GM21723 (cell line): ENCODE results near the gene ZNF835.
"Not testable (repeated sequence)": the region's sequence is repeated elsewhere in the genome, so short reads cannot be mapped to it uniquely, and the experiment has no call there.

Experiments used
- ATAC-seq: cut with Tn5 transposase; IDR thresholded peaks from one replicate; pipeline ENCODE4 v1.9.1; 2021; ENCODE audit warnings: mild to moderate bottlenecking, moderate library complexity; ENCODE audit not compliant: unreplicated experiment

ZNF835 gene

DNA sequence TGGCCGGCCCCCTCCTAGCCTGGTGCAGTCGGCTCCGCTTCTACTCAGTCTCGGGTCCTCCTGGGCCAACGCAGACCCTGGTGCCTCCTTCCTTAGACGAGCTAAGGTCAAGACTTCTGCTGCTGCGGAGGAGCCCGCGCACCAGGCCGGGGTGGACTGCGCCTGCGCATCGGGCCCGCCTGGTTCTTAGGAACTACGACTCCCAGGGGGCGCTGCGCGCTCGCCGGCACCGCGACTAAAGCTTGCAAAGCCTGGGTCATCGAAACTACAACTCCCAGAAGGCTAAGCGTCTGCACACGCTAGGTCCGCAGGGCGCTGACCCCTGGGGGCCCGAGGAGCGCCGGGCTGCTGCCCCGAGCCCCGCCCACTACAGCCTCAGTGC is at the start of gene ZNF835:
Gene ZNF835, minus strand, starts transcription at position 145 of the 382 bp plus-strand sequence. CDS start 6,559 bp downstream, outside the sequence.
- no peak for ATAC-seq

DNA sequence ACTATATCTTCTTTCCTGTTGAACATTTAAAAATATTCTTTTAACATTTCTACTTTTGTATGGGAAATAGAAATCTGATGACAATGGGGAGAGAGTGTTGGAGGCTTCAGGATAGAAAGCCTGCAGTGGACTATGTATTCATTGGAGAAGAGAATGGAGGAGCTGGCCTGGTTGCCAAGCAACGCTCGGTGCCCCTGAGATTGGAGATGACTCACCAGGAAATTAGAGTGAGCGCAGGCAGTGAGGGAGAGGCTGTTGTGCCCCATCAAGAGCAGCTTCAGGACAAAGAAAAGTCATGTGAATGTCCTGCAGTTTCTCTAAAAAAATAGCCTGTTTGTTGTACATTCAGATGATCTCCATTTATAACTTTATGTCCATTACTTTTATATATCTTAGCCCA is 48.7 kb upstream of the ZNF835 start:
- ATAC-seq: no peak

DNA sequence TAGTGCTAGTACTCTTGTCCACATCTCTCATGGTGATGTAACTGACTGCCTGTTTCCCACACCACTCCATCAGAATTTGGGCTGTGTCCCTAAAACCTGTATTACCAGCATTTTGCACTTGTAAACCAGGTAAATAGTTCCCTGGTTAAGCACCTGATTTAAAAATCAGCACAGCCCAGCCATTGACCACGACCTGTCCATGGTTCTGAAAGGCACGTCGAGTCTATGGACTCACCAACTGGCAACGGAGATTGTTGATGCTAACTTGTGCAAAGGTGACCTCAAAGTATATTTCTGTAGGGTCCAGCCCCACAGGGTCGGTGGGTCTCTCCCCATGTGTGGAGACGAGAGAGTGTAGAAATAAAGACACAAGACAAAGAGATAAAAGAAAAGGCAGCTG is 46.7 kb upstream of the ZNF835 start:
- no peak for ATAC-seq

DNA sequence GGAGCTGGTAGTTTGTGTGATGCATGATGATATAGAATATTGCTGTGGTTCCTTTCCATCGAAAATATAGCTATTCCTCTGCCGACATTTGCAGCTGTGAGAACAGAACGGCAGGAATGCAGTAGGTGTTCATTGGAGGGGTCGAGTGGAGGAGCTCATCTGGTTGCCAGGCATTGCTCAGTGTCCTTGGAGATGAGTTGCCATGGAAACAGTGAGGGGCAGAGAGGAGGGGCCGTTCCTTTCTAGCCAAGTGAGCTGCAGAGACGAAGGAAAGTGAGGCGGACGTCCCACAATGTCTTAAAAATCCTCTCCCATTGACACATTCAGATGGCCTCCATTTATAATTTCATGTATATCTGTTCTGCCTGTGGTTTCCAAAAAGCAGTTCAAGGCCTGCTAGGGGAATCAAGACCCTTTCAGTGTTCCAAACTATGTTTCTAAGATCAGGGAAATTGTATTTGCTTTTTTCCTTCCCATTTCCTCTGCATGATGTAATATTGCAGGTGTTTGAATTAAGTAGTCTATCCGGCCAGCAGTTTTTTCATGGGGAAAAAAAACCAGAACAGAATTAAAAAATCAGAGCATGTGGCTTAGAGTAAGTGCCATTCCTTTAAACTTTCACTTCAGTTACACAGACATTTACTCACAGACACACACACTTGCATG is 41.2 kb upstream of the ZNF835 start:
- ATAC-seq: no peak

DNA sequence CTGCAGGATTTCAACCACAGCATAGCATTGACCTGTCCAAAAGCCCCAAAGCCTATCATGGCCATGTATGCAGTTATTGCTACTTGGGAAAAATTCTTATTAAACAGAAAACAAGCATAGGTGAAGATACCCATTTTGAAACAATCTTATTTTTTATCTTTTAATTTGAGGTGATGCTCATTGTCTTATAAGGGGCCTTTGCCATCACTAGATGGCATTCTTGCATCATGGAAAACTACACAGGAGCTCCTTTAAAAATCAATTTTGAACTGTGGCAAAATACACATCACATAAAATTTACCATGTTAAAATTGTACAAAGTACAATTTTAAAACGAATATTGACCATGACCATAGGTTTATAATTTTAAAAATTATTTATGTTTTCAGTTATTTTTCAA is 38.9 kb upstream of the ZNF835 start:
- ATAC-seq: no peak

DNA sequence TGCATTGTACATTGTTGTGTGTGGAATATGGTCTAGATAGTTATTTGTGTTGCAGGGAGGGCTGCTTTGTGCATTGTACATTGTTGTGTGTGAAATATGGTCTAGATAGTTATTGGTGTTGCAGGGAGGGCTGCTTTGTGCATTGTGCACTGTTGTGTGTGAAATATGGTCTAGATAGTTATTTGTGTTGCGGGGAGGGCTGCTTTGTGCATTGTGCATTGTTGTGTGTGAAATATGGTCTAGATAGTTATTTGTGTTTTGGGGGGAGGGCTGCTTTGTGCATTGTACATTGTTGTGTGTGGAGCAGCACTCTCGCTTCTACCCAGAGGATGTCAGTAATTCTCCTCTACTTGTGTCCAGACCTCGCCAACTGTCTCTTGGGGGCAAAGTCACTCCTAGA is 36.3 kb upstream of the ZNF835 start:
- no peak for ATAC-seq

DNA sequence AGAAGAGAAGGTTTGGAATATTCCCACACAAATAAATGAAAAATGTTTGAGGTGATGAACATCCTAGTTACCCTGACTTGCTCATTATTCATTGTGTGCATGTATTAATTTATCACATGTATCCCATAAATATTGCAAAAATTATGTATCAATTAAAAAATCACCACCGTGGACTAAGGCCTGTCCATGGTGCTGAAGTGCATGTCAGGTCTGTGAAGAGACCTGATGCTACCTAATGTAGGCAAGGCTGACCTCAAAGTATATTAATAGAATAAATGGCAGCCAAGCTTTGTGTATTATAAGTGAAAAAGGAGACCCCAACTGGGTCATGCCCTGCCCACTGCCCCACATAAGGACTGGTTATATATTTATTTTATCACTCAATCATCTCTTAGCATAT is 34.4 kb upstream of the ZNF835 start:
- ATAC-seq: no peak

DNA sequence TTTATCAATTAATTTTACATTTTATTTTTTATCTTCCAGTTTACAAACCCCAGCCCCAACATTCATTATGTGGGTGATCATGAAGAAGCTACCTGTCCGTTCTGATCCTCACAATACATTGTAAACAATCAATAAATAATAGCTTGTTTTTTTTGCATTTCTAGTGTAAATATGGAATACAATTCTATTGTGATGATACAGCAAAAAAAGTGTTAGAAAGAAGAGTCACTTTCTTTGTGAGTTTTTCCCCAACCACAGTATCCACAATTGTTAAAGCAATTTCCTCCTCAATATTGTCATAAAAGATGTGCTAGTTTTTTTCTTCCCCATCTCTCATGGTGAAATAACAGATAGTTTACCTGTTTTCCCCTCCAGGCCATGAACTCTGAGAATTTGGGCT is 30.3 kb upstream of the ZNF835 start:
- ATAC-seq: no peak

DNA sequence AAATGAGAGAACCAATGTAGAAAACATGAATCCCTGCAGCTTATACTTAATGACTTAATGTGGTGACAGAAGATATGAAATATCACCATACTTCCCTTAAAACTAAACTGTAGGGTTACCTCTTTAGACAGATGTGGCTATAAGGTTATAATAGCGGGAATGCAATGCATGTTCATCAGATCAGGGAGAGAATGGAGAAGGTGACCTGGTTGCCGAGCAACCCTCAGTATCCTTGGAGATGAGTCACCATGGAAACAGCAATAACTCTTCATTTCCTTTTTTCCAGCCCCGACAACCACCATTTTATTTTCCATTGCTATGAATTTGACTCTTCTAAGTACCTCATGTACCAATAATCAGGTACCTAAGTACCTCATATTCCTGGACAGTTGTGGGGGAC is 28.0 kb upstream of the ZNF835 start:
- no peak for ATAC-seq

DNA sequence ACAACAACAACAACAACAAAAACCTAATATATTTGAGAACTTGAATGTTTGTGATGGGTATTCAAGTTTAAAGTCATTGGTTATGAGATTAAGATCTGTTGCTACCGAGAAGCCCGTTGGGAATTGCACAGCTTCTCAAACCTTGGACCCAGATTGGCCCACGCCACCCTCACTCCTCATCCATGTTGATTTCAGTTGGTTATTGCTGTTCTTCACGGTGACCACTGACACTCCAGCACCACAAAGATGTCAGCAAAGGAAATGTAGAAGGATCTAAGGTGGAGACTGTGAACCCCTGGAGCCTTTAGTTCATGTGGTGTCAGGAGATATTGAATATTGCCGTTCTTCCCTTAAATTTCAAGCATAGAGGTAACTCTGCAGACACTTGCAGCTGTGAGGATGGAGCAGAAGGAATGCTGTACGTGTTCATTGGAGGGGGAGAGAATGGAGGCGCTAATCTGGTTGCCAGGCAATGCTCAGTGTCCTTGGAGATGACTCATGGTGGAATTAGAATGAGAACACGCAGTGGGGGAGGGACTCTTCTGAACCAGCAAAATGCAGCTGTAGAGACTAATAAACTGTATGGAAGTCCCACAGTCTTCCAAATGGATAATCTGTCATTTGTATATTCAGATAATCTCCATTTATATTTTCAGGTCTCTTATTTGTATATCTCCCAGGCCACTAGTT is 20.8 kb upstream of the ZNF835 start:
- ATAC-seq: no peak

DNA sequence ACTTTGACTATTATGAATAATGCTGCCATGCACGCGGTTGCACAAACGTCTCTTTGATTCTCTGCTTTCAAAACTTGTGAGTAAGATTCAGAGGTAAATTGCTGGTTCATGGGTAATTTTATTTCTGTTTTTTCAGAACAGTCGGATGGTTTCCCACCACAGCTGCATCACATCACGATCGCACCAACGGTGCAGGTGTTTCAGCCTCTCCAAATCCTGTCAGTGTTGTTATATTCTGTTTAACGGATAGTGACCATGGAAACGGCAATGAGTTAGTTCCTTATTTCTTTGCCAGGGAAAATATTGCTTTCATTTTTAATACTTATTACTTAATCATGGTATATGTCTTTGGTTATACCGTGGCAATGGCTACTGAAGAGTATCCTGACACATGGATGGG is 19.1 kb upstream of the ZNF835 start:
- ATAC-seq: no peak

DNA sequence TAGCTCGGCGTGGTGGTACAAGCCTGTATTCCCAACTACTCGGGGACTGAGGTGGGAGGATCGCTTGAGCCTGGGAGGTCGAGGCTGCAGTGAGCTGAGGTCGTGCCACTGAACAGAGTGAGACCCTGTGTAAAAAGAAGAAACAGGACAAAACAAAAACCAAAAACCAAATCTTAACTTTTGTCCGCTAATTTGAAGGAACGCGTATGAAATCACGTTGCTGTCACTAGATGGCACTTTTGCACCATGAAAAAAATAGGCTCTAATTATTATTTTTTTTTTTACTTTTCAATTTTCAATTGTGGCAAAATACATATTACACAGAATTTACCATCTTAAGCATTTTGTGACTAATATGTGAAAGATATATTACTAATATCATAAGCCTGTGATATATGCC is 17.6 kb upstream of the ZNF835 start:
- ATAC-seq: no peak

DNA sequence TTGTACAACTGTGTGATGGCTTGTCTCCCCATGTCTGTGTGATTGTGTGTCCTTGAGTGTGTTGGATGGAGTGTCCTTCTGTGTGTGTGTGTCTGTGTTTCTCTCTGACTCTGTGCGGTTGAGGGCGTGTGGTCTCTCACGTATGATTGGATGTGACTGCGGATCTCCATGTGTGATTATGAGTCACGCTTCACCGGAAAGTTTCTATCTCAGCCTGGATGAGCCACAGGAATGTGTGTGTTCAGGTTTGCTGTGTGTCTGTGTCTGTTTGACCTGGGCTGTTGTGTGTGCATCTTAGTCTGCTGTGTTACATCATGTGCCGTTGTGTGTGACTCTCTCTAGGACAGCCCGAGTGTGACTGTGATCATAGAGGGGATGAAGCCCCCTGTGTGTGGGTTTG is 15.5 kb upstream of the ZNF835 start:
- ATAC-seq: no peak

DNA sequence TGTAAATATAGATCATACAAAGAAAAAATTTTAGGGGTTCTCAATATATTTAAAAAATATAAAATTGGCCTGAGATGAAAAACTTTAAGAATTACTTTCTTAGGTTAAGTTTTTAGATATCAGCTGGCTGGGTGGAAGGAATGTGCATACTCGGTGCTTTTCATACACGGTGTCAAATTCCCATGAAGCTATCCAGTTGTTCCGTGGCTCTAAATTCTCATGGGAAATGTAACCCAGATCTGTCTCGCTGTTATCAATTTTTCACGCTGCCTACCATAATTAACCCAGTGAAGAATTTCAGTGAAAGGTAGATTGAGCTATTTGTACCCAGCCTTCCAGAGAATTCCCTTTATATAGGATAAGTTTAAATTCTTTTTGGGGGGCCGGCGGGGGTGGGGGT is 11.6 kb upstream of the ZNF835 start:
- no peak for ATAC-seq

DNA sequence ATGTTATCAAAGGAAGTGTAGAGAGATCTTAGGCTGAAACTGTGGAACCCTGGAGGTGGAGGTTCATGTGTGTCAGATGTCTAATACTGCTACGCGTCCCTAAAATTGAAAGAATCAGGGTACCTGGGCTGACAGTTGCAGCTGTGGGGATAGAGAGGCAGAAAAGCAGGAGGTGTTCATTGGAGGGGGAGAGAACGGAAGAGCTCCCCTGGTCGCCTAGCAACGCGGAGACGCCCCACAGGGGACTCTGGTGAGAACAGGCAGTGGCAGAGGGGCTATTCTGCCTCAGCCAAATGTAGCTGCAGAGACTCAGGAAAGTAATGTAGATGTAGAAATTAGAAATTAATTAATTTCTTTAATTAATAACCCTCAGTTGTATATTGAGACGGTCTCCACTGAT is 10.1 kb upstream of the ZNF835 start:
- no peak for ATAC-seq

DNA sequence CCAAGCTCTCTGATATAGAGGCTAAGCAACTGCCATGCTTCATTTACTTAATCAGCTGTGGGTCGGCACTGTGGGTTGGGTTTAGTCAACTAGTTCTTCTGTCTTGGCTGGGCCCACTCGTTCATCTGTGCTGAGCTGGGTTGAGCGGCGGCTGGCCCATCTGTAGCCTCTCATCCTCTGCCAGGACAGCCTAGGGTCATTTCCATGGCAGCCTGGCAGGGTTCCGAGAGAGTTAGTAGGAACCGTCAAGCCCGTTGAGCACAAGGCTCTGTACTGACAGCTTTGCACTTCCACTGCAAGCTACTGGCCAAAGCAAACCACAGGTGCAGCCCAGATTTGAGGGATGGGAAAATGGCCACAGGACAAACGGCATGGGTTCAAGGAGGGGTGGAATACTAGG is 6.6 kb upstream of the ZNF835 start:
- ATAC-seq: no peak

DNA sequence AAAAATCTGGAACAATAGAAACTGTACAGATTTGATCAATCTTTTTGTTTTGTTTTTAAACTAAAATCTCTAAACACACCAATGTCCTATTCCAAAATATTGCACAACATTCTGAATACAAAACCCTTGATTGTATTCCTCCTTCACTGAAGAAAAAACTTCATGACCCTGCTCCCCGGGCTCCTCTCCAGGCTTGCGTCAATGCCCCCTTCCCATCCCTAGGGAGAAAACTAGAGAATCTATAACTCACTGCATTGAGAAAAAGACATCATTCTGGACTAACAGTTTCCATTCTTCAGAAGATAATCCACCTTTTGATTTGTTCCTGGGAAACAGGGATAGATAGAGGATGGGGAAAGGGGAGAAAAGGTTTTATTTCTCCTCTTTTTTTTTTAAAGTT is 1.1 kb upstream of the ZNF835 start:
- ATAC-seq: not testable (repeated sequence)

DNA sequence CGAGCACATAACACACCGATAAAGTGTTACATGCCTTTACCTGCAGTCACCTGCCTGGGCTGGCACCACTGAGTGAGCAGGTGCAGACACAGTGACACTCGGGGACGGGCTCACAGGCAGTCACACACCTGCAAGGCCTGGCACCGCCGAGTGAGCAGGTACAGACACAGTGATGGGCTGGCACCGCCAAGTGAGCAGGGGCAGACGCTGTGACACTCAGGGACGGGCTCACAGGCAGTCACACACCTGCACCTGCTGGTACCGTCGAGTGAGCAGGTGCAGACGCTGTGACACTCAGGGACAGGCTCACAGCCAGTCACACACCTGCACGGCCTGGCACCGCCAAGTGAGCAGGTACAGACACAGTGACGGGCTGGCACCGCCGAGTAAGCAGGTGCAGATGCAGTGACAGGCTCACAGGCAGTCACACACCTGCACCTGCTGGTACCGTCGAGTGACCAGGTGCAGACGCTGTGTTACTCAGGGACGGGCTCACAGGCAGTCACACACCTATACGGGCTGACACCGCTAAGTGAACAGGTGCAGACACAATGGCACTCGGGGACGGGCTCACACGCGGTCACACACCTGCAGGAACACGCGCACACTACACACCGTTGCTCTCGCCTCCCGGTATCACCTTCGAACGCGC is 470 bp downstream of the ZNF835 start:
- no peak for ATAC-seq

DNA sequence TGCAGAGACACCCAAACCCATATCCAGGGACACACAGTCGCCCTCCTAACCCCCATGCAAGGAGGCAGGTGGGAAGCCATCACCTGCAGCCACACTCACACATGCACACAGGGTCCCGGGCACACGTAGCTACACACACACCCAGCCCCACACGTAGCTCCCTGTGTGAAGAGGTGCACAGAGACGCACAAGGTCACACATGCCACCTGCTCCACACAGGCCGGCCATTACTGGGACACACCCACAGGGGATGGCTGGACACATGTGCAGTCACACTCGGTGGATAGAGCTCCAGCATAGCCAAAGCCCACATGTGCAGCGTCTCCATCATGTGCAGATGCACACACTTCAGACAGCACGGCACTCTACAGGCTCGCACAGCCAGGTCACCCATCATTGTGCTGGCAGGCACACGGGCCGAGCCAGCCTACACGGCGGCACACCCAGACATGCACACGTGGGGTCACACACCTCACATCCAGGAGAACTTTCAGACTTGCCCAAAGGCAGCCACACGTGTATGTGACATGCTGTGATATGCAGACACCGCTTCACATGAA is 1.1 kb downstream of the ZNF835 start:
- ATAC-seq: no peak

DNA sequence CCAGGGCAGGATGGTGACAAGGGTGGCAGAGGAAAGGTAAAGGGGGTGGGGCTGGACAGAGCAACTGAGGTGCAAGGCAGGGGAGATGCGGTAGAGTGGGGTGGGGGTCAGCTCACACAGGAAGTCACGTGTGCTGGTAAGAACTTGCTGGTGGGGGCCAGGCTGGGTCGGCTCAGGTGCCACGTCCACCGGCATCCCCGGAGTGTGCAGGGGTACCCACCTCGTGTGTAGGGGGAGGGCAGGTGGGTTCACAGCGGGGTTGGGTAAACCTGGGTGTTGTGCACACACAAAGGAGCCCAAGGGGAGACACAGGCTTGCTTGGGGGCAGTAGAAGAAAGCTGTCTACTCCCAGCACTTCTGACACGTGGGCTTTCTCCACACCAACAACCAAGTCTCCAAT is 2.9 kb downstream of the ZNF835 start:
- no peak for ATAC-seq

DNA sequence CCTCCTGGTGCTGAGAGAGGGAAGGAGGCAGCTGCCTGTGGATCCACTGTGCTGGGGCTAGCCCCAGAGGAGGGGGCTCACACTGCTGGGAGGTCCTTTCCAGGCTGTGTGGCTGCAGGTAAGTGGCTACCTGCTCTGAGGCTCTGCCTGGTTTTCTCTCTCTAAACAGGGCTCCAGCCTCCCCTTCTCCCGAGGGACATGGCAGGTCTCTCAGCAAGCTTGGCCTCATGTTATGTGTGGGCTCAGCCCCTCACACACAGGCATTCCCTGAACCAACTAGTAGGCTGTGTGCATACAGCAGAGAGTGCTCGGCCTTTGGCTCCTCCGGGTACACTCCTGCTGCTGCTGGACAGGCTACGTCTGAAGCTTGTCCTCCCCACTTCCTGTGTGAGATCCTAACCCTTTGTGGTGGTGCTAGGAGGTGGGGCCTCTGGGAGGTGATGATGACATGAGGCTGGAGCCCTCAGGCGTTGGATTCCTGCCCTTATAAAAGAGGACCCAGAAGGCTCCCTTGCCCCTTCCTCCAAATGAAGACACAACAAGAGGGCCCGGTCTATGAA is 4.2 kb downstream of the ZNF835 start:
- no peak for ATAC-seq

DNA sequence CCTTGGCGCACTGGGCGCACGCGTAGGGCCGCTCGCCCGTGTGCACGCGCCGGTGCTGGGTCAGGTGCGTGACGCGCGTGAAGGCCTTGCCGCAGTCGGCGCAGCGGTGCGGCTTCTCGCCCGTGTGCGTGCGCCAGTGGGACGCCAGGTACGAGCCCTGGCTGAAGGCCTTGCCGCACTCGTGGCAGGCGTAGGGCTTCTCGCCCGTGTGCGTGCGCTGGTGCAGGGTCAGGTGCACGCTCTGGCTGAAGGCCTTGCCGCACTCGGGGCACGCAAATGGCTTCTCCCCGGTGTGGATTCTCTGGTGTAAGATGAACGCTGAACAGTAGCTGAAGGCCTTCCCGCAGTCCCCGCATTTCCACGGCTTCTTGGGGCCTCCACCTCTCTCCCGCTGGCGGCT is 7.0 kb downstream of the ZNF835 start:
- no peak for ATAC-seq
